Urothelium cell line (cell line): Measurements from ENCODE around the gene FAHD2A.
A peak's percentile ranks its signal among the peaks of the same experiment; 100 is the strongest.
"Not testable (repeated sequence)": the region's sequence is repeated elsewhere in the genome, so short reads cannot be mapped to it uniquely, and the experiment has no call there.

Experiments used
- DNase-seq: peaks from one replicate; pipeline ENCODE4 v3.0.0; 2011; ENCODE audit warnings: low spot score, mixed read lengths
- FAIRE-seq: peaks from 2 replicates; lab custom pipeline; 2011; peaks lifted over from hg19 to GRCh38; lab: Jason Lieb, UNC

Gene FAHD2A

GRCh38 chr2:95389245-95390119, 13.0 kb upstream of the FAHD2A start:
- DNase-seq (peak; percentile 89), FAIRE-seq (no peak)

- DNase-seq (no peak), FAIRE-seq (no peak)
These were observed 12.1 kb upstream of the FAHD2A start for GRCh38 chr2:95390272-95390880.

DNA sequence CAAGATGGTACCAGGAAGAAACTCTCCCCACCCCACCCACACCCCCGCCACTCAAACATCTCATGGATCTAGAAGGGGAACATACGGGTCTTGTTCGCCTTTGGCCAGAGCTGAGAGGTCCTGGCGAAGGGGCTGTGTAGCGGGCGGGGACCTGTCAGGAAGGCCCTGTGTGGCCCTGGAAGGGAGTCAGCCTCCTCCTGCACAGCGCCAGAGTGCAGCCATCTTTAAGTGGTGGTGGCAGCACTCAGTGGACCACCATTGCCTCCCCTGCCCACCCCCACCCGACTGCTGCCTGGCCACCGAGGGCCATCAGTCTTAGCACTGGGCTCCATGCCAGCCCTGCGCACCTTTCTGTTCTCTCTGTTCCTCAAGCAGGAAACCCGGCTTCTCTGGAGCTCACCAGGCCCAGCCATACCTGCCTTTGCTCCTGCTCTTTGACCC, 11.6 kb upstream of the FAHD2A start:
- FAIRE-seq (no peak), DNase-seq (no peak)

DNA sequence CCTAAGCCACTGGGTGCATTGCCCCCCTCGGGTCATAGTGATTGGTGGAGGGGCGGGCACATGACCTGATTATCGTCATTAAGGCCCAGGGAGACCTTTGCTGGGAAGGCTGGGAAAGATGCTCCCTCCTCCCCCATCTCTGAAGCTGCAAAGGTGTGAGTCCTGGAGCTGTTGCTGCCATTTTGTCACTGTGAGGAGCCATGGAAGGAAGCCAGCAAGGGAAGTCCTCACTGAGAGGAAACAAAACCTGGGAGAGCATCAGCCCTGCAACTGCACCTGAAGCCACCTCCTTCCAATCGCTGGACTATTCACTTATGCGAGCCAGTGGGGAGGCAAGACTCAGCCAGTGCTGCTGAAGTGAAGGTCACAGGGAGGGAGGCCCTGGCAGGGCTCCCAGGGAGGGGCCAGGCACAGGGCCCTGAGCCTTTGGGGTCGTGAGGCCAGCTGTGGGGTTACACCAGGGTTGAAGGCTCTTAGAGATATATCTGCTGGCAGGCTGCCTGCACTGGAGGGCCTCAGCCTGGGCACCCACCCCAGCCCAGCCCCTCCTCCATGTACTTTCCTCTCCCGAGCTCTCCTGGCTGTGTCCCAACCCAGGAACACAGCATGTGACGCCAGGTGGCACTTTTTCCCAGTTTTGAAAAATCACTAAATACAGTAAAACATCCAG, 10.7 kb upstream of the FAHD2A start:
- FAIRE-seq (no peak), DNase-seq (no peak)

DNA sequence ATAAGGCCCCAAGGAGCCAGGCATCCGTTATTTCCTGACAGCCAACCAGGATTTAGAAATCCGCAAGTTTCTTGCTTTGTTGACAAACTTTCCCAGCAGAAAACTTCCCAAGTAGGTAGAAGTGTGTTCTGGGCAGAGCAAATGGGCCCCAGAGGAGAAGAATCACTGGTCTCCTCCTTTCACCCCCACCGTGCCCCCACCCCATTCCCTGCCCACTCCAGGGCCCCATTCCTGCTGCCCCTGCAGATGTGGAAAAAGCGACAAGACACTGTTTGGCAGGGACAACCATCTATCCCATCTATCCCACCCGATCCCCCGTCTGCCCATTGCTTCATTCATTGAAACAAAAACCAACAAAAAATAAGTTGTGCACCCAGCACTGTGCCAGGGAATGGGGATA, 10.2 kb upstream of the FAHD2A start:
- no peak for DNase-seq
- no peak for FAIRE-seq

DNA sequence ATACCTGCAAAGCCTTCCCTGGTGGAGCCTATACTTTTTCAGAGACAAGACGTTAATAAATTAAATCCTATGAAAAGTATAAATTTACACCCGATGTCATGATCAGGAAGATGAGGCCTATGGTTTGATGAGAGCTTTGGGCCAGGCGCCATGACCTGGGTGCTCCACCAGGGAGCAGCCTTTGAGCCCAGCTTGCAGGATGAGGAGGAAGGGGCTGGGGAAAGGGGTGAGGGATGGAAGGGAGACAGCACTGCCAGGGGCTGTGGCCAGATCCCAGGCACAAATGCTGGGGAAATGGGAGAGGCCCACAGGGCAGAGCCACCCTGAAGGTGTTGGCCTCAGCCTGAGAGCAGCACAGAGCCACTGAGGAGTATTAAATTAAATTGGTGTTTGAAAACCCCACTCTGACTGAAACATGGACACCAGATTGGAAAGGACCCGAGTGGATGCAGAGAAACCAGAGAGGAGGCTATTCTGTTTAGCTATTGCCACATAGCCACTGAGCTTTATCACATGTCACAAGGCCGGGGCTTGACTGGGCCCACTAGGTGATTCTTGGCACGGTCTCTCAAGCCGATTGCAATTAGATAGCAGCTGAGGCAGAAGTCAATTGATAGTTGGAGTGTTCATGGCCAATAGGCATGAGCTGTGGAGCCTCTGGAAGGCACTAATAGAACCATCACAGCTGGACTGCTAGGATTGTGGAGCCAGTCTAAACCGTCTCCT, 9.6 kb upstream of the FAHD2A start:
- DNase-seq (no peak), FAIRE-seq (no peak)

DNA sequence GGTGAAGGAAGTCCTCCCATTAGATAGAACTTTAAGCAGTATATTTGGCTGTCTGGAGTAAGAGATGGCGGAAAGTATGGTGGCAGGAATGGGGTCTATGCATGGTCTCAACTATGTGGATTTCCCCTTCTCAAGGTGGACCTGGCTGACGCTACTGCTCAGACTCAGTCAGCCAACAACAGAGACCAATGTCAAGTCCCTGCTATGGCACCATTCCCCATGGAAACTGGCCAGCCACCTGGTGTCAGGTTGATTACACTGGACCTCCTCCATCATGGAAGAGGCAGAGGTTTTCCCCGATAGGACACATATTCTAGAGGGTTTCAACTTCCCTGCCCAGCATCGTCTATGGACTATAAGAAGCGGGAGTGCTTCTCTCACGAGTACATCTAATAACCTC, 8.6 kb upstream of the FAHD2A start:
- FAIRE-seq: no peak
- no peak for DNase-seq

- FAIRE-seq: no peak
- no peak for DNase-seq
These were observed 3.4 kb upstream of the FAHD2A start for GRCh38 chr2:95399061-95399460.

- DNase-seq: no peak
- no peak for FAIRE-seq
These were observed 1.0 kb upstream of the FAHD2A start for GRCh38 chr2:95401480-95401879.

GRCh38 chr2:95402004-95402369, 521 bp upstream of the FAHD2A start:
- FAIRE-seq, DNase-seq: not testable (repeated sequence)

- DNase-seq, FAIRE-seq: not testable (repeated sequence)
These were observed 755 bp downstream of the FAHD2A start for GRCh38 chr2:95403204-95403721.

GRCh38 chr2:95403824-95404223, 1.3 kb downstream of the FAHD2A start:
- FAIRE-seq, DNase-seq: not testable (repeated sequence)

GRCh38 chr2:95404676-95405075, 2.2 kb downstream of the FAHD2A start:
- FAIRE-seq, DNase-seq: not testable (repeated sequence)

GRCh38 chr2:95411239-95411638, 8.7 kb downstream of the FAHD2A start:
- not testable (repeated sequence) for FAIRE-seq, DNase-seq

DNA sequence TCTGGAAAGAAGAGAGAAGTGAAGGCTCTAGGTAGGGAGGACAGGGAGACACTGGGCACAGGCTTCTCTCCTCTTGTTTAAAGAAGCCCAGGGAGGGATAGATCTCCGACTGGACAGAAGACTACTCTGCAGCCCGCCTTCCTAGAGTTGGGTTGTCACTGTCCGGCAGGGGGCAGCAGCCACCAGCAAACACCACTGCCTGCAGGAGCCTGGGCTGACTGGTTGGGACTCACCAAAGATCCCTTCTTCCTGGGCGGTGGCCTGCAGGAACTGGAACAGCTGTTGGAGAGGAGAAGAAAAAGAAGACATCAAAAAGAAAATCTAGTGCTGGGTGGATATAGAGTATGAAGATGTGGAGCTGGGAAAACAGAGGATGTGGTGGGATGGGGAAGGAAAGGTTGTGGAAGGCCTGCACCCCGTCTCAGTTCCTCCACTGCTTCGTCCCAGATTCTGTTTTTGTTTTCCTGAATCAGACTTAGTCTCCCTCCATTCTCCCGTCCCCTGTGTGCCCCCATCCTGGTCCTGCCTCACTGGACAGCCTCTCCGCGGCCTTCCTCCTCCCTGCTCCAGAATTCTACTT, 11.6 kb downstream of the FAHD2A start:
- not testable (repeated sequence) for FAIRE-seq
- peak; percentile 67 for DNase-seq

- FAIRE-seq: not testable (repeated sequence)
These were observed 12.6 kb downstream of the FAHD2A start for GRCh38 chr2:95415138-95415537.

DNA sequence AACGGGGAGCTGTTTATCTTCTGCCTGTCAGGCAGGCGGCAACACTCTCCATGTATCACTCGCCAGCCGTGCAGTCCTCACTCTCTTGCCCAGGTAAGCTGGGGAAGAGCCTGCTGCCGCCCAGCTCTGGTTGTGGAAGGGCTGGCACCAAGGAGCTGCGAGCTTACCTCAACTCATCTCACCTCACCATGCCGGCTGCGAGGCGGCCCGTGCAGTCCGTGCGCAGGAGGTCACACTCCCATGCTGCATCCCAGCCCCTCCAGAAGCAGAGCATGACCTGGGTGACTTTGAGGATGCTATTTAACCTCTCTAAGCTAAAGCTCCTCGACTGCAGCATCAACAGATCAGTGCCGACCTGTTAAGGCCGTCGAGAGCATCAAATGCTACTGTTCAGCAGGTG, 13.1 kb downstream of the FAHD2A start:
- not testable (repeated sequence) for FAIRE-seq, DNase-seq

More at GRCh38 chr2:95415138-95415537, 12.6 kb downstream of the FAHD2A start:
- DNase-seq: not testable (repeated sequence)

DNA sequence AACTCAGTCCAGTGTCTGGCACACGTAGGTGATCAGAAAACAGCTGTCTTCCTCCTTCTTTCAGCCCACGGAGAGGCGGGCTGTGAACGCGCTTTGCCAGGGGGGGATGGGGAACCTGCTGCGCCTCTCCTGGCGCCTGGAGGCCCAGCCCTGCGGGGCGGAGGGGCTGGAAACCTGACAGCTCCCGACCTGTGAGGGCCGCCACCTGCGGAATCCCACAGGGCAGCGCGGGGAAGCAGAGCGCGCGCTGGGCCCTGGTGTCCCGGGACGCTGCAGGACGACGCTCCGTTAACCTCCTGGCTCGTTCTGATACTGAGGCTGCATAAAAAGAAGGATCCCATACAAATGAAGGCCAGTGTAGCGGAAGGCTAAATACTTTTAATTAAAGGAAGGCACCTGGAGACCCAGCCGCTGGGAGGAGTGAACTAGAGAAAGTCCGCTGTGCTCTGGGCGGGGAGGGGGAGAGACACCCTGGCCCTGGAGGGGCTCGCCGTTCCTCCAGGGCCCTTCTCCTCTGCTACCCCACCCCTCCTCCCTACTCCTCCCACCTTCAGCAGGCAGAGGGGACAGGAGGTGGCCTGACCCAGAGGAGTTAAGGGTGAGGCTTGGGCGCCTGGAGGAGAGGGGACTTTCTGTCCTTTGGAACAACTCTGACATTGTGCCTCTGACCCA, 24.8 kb downstream of the FAHD2A start:
- not testable (repeated sequence) for DNase-seq
- FAIRE-seq: peak; percentile 30

DNA sequence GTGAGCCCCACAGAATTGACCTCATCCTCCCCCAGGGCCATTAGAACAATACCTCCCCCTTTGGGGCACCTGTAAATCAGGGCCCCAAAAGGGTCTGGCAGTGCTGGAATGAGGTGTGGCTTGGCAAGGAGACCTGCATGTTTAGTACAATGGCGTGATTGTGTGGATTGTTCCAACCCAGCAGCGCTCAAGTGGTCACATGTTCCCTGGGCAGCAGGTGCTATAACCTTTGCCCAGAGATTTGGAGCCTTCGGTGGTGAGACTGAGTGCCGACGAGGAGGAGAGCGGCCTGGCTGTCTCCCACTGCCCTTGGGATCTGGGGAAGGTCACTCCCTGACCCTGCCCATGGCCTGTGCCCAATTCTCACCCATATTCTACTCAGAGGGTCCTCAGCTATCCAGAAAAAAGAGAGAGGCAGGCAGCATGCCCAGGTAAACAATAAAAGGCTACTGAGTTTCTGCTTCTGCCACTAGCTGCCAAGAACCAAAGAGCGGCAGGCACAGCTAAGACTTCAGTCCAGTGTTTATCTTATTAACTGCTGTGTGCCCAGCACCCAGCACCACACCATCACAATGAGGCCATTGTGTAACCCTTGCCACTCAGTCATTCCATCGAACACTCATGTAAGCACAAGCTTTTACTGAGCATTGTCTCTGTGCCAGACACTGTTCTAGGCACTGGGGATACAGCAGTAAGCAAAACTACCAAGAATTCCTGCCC, 27.4 kb downstream of the FAHD2A start:
- DNase-seq, FAIRE-seq: not testable (repeated sequence)
